ENCODE data around the gene COL4A2.

COL4A2 gene

DNA sequence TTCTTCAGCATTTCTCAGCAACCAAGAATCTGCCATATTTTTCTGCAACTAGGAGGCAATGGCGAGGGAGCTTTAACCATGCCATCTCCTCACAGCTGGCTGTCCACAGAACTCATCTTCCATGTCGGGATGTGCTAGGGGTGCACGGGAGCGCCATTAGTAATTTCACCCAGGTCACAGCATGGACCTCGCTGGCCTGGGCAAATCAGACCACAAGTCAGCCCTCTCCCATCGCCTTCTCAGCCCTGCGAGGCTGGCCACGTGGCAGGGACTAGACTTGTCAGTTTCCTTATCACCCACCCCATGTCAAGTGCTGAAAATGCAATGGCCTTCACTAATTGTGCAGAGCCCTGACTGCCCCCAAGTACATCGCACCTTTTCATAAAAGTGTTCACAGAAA is 15.8 kb upstream of the COL4A2 start:
- no peak for DNase-seq

DNA sequence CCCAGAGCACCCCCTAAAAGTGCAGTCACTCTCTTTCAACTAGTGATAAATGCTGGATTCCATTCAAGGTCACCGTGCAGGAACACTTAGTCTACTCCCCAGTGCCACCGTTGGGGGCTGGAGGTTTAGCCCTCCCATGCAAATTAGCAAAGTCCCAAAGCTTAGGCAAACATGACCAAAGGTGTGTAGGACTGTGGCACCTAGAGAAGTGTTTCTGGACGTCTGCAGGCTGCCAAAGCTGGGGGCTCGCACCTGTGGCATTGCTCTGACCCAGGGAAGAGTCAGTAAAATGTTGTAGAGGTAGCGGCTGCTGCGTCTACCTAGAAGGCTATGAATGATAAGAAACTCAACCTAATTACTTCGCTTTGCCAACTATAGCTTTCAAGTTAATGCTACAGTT is 14.0 kb upstream of the COL4A2 start:
- DNase-seq, result no peak

DNA sequence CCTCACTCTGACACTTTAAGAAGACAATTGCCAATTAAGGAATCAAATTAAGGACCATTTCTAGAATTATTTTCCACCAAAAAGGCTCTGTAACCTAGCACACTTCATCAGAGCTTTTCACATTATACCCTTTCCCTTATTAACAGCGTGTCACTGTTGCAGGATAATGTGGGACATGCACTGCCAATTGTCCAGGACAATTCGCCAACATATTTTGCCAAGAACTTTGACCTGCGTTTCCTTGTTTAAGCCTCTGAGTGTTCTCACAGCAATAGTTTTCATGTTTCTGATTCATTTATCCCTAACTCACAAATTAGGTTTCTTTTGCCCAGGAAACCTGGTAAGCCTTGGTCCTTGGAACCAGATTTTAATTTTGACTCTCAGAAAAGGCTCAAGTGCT is 13.4 kb upstream of the COL4A2 start:
- DNase-seq, result no peak

DNA sequence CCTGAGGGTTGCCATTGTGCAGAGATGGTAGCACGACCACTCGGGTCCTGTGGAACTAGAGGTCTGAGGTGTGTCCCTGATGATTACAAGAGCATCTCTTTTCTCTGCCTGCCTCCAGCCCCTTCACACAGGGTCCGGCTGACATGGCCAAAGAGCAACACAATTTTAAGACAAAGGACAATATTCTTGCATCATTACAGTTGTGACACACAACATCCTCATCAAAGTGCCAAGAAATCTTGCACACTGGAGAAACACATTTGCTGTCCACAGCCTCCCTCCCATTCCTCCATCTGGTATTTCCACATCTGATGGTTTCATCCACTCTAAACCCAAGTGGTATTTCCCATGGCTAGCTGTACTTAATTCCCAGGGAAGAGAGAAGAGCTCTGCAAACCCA is 12.9 kb upstream of the COL4A2 start:
- no peak for DNase-seq

DNA sequence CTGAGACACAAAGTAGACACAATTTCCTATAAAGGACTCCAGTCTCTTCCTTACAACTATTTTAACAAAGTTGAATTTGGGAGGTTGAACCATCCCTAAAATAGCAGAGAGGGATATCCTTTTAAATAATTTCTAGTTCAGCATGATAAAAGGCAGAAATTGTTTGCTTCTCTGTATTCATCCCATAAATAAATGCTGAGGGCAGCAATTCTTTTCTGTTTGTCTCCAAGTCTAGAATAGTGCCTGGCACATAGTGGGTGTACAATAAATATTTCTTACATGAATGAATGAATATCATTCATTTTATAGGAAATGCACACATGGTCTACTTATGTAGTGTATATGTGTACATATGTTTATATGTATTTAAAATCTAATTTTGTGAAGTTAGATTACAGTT is 12.5 kb upstream of the COL4A2 start:
- no peak for DNase-seq

DNA sequence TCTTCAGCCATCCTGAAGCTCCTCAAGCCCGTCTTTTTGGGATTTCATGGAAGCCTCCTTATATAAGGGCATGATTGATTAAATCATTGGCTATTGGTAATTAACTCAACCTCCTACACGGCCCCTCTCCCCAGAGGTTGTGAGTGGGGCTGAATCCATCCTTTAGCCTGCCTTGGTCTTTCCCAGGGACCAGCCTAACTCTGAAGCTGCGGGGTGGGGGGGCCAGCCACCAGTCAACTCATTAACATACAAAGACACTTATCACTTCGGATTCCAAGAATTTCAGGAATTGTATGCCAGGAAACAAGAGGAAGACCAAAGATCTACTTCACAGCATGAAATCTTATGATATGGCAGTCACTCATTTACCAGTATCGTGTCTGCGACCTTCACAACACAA is 10.1 kb upstream of the COL4A2 start:
- no peak for DNase-seq

DNA sequence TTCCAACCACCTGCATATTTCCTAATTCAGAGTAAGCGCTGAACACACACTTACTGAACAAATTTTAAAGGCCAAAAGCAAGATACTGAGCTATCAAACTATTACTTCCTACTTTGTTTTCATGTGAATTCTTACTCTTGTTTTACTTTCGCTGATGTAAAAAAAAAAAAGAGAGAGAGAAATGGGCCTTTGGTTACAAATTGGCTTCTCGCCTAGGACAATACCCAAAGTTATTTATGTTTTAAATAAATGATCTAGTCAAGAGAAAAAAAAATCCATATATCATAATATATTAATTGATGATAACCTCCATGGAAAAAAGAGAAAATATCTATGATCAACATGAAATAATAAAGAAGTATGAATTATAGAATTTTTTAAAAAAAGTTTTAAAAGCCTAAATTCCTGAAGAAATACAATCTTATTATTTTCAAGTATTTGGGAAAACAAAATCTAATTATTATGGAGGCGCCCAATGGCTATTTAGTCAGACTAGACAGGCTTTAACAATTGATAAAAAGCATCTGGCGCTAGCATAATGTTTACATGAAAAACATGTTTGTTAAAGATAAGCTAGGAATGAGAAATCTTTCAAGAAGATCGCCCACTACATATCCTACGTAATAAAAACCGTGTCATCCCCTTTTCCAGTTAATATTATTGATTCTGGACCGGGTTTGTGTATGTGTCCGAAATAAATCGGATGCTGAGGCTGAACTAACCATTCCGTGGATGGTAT is 9.1 kb upstream of the COL4A2 start:
- DNase-seq, result no peak

DNA sequence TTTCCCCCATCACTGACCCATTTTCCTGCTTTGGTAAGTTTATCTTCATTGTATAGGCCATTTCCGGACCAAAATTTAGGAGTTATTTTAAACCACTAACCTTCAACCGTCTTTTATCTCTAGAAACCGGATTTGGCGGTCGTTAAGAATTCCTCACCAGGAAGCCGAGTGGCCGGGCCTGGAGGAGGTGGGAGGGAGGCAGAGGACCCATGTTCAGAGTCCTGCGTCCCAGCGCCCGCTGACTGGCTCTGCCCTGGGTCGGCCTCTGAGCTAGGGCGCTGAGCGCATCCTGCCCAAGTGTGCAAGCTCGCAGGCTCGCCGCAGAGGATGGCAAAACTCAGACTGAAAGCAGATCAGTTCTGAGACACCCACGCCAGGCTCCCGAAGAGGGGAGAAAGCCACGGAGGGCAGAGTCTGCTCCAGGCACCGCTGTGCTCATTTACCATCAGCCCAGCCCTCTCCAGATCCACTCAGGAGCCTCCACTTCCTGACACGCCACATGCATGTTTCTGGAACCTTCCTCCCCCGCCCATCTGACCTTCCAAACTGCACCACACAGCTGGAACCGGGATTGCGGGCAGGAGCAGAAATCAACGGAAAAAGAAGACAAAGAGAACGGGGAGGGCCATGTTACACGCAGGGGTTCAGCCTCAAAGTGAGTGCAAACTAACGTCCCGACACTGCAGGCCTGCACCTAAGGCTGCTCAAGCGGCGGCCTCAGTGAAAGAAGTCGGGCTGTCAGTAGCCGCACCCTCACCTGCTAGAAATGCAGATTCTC is 8.4 kb upstream of the COL4A2 start:
- DNase-seq, result no peak

DNA sequence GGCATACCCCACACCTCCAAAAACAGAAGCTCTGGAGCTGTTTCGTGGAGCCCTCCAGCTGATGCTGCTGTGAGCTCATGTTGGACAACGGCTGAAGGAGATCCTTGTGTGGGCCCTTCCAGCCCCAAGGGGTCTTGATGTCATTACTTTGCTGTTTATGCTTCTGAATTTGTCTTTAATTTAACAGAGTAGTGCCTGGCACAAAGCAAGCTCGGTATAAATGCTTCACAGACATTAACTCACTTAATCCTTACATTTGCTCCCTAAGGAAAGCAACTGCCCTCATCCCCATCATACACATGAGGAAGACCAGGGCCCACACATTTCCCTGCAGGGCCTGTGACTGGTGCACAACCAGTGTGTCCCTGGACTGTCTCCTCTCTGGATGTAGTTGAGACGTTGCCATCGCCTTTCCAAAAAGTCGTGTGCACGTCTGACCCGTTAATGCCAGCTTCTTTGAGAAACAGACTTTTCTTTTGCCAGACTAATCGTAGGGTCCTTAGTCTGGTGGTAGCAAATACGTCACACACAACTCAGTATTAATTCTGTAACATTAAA is 7.7 kb upstream of the COL4A2 start:
- no peak for DNase-seq

DNA sequence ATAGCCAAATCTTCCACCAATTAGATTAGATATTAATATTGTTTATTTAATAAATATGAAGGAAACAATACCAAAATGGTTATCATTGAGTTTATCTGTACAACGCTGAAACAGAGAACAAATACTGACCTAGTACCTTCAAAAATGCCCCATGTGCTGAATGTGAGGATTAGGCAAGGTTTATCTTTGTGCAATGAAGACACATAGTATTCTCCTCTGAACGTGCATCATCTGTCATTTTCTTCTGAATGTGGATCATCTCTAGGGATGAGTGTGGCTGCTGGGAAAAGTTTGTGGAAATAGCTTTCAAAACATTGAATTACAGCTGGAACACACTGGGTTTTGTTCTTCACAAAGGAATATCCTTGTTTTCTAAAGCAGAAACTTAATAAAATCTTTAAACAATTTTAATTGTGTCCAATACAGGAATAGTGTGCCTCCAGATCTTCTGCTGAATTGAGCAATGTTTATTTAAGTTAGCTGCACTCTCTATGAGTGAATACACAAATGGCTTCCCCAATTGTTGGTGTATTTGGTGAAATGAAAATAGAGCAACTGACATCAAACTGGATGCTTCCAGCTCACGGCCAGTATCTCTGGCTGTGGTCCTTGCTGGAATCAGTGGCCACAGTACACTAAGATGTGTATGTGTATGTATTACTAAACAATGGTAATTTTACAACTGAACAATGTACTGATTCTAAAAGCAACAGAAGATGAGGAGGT is 6.8 kb upstream of the COL4A2 start:
- DNase-seq, result no peak

DNA sequence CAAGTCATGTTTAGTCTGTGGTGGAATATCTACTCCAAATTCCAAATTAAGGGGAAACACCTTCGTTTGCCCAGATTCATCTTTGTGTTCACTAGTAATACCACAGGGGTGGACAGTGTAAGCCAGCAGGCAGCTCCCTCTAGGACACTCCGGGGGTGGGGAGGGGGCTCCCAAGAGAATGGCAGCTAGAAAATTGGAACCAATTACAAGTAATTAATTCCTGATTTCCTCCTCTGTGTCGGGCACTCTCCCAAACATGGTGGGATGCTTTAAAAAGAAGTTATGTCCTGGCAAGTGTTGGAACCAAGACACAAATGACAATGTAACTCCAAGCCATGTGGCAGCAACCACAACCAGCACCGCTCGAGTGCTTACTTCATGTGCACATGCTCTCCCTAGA is 6.0 kb upstream of the COL4A2 start:
- DNase-seq, result no peak

DNA sequence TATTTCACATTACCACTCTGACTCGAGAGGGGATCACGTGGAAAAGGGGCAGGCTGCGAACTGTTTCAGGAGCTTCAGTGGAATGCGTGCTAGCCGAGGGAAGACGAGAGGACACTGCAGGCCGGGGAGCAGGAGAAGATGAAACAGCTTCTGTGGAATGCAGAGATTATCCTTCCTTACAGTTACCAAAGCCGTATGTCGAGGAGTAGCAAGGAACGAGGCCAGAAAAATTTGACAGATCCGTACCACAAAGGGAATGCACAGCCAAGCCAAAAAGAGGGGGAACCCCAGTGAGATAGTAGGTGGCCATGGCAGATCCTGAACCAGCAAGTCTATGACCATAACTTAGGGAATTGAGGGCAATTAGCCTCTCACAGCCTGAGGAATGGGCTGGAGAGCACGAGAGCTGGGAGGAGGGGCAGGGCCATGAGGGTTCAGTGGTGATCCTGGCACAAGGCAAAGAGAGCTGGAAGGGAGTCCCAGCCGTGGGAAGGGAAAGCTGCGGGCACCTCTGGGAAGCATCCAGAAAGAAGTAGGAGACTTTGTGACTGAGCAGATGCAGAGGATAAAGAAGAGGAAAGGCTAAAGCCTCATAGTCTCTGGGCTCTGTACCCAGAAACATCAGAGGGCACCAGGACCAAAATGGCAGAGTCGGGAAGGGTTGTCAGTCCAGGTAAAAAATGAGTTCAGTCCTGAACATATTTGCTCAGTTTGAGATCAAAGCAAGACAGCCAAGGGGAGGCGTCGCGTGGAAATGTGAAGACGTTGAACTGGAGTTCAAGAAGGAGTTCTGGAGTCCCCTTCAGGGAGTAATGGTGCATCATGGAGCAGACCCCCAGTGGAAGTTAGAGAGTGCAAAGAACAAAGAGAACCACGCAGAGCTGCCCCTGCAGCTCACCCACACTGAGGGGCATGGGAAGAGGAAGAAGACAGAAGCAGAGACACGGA is 5.2 kb upstream of the COL4A2 start:
- DNase-seq, result no peak

DNA sequence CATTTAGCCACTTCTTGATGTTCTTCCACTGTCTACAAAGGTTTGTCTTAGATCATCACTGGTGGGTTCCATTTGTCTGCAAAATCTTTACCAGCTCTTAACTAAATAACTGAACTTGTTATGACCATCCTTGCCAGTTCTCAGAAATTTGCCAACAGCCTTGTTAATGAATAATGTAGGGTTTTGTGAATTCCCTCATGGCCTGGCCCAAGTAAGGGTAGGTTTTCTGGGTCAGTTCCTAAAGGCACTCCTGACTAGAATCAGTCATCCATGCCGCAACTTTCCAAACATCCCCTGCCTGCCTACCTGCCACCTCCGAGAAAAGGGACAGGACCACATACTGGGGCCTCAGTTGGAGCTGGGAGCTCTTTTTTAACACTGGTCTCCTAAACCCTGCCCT is 4.1 kb upstream of the COL4A2 start:
- no peak for DNase-seq

DNA sequence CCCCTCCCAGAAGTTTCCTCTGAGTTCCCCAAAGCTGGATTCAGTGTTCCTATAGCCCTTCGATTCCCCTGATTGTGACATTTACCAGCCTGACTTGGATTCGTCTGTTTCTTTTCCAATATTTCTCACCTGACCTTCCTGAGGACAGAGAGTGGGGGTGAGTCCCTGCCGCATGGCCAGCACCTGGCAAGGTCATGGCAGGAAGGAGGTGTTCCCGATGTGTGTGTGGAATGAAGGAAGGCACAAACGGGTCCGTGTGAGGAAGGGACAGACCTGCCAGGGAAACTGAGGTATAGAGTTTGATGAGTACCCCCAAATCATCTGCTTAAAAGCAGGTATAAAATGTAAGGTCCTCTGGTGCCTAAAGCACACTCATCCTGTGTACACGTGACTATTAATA is 3.4 kb upstream of the COL4A2 start:
- DNase-seq, result no peak

DNA sequence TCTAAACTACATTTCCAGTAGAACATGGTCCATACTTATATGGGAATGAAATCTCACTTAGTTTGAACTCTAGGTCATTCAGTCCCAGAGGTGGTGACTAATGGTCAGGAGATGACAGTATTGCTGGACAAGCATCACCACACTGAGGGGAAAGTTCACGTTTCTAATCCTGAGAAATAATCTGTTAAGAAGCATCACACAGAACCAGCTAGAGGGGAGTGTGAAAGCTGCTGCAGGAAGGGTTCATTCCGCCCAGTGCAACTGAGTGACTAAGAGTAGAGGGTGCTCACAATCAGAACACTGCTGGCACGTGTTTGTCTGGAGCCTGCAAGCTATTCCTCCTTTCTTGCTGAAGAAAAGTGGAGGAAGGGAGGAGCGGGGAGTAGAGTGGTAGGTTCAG is 2.8 kb upstream of the COL4A2 start:
- DNase-seq, result no peak

DNA sequence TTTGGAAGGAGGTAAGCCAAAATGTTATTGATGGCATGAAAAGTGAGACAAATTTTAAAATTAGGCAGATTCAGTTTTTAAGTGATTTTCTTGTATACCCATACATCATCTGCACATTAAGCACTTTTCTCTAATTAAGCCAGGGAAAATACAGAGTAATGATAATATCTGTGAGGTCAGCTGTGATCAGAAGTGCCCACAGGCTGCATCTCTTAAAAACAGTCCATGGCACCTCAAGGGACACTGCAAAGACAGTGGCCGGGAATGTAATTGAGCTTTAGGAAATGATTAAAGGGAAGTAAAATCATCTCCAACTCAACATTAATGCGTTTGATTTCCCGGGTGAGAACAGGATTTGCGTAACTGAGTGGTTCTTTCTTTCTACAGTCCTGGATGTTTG is 2.1 kb upstream of the COL4A2 start:
- no peak for DNase-seq

DNA sequence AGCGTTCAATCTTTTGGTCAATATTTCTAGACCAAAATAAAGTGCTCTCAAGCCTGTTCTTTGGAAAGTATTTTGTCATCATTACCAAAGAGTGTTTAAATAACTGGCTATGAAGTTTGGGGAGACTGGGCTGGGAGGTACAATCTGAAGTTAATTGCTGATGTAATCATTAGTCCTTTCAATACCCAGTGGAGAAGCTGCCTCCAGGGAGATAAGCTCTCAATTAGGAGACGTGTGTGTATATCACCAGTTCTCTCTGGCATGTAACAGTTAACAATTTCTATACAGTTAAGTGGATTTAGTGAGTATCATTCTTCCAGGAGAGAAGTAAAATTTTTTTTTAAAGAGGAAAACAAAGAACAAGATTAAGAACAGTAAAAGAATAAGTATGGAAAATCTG is 1.5 kb upstream of the COL4A2 start:
- no peak for DNase-seq

DNA sequence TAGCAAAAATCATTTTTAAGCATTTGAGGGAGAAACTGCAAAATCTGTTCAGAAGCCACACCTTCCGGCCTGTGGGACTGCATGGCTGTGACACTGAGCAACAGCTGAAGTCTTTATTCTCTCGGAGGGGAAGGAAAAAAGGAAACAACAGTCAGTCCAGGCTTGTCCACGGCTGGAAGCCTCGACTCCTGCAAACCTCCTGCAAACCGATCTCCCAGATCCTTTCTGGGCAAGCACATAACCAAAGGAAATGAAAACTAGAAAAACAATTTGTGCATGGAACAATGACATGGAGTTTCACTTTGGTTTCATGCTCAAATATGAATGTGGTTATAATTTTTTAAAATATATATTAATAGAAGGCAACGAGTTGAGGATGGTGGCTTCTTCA is 1.1 kb upstream of the COL4A2 start:
- no peak for DNase-seq

DNA sequence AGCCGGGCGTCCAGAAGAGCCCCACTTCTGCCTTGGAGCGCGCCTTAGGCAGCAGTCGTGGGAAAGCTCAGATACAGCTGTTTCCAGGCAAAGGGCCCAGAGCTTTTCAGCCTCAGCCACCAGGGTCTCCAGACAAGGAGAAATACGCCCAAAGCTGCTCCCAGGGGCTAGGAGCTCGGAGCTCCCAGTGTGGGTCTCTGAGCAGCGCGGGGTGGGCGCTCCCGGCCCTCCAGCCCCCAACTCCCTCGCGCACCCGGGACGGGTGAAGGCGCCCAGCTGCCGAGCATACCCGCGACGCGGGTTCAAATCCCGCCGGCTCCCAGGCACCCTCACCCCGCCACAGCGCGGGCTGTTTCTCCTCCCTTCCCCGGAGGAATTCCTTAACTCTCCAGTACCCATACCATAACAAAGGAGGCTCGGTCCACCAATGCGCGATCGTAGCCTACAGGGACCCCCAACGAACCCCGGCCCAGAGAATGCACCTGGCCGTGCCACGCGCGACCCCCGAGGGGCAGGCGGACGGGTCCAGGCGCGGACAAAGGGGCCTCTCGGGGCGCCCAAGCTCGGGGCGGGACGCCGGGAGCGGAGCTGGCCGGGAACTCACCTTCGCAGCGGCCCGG is 634 bp upstream of the COL4A2 start:
- DNase-seq, result no peak

DNA sequence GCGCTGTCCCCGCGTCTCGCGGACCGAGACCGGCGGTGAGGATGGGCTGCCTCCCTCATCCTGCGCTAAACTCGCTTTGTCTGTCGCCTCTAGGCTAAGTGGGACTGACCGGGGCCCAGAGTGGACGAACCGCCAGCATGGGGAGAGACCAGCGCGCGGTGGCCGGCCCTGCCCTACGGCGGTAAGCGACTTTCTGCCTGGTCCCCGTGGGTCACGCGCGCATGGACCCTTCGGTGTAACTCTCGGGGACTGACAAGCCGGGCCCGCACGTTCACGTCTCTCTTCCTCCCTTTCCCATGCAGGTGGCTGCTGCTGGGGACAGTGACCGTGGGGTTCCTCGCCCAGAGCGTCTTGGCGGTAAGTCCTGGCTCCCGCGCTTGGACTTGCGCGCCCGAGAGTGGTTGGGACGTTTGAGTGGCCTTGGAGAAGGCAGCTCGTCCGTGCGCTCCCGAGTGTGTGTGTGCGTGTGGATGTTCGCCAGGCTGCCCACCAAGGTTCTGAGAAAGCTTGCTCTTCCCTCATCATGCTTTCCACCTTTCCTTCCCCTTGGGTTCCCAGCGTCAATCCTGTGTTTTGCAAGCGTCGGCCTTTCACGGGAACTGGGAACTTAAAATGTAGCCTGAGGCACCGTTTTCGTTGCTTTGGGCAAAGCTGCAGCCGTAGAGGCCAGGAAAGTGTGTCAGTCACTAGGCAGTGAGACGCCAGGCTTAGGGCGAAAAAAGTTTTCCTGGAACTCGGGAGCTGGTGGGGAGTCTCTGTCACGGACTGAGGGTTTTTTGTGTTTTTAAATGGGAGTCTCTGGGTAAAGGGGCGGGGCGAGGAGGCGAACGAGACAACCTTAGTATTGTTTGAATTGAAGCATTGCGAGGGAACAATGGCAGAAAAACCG is 927 bp downstream of the COL4A2 start:
- peak in 1 of 2 experiments; percentile 16 for DNase-seq
